ENCODE measurements around the gene SENP1.
"Not testable (repeated sequence)": the region's sequence is repeated elsewhere in the genome, so short reads cannot be mapped to it uniquely, and the experiment has no call there.

SENP1 gene

GRCh38 chr12:48119078-48119833, 13.4 kb upstream of the SENP1 start, which contains the start of gene PFKM:
PFKM (plus strand) TSS chr12:48119364; CDS start chr12:48122775, 3,411 bp downstream.
- H3K9me3 ChIP-seq (ENCODE audit: severe bottlenecking): no peaks in the 10 kb centered on the region
- H3K36me3 ChIP-seq: peaks cover 13% of the 10 kb centered on the region
- TF ChIP-seq CTCF (IDR thresholded peaks at IDR 0.05; ENCODE audit: low read depth, low read length): no peak
- H3K27ac ChIP-seq: peak within 1 kb of the TSS; percentile 71
- peak within 1 kb of the TSS; percentile 90 for H3K4me3 ChIP-seq (ENCODE audit: low read depth, low read length)
- peak; percentile 92 for DNase-seq
- no peaks in the 10 kb centered on the region for H3K27me3 ChIP-seq (ENCODE audit: insufficient read depth, low read depth, severe bottlenecking)

GRCh38 chr12:48118284-48118871, 12.5 kb upstream of the SENP1 start:
- H3K9me3 ChIP-seq (ENCODE audit: severe bottlenecking): no peaks in the 10 kb centered on the region
- no peaks in the 10 kb centered on the region for H3K27me3 ChIP-seq (ENCODE audit: insufficient read depth, low read depth, severe bottlenecking)
- H3K27ac ChIP-seq: no peak overlapping the region
- H3K4me3 ChIP-seq (ENCODE audit: low read depth, low read length): peak overlapping the region; percentile 90
- no peak for DNase-seq
- TF ChIP-seq CTCF (IDR thresholded peaks at IDR 0.05; ENCODE audit: low read depth, low read length): no peak
- H3K36me3 ChIP-seq: peaks cover 8% of the 10 kb centered on the region

- Histone ChIP-seq H3K36me3 (no peaks in the 10 kb centered on the region), H3K4me3 (ENCODE audit: low read depth, low read length) (no peak overlapping the region), H3K9me3 (ENCODE audit: severe bottlenecking) (no peaks in the 10 kb centered on the region), H3K27ac (no peak overlapping the region), H3K27me3 (ENCODE audit: insufficient read depth, low read depth, severe bottlenecking) (no peaks in the 10 kb centered on the region)
- TF ChIP-seq CTCF (IDR thresholded peaks at IDR 0.05; ENCODE audit: low read depth, low read length): no peak
- DNase-seq: no peak
Observed at GRCh38 chr12:48115957-48116356, 10.1 kb upstream of the SENP1 start.

- not testable (repeated sequence) for H3K27me3 ChIP-seq (ENCODE audit: insufficient read depth, low read depth, severe bottlenecking); H3K36me3 ChIP-seq; H3K27ac ChIP-seq; DNase-seq; H3K9me3 ChIP-seq (ENCODE audit: severe bottlenecking); H3K4me3 ChIP-seq (ENCODE audit: low read depth, low read length)
Observed at GRCh38 chr12:48111312-48111693, 5.4 kb upstream of the SENP1 start.

GRCh38 chr12:48110691-48111311, 4.9 kb upstream of the SENP1 start:
- H3K4me3 ChIP-seq (ENCODE audit: low read depth, low read length): no peak overlapping the region
- no peaks in the 10 kb centered on the region for H3K36me3 ChIP-seq
- no peak overlapping the region for H3K27ac ChIP-seq
- H3K27me3 ChIP-seq (ENCODE audit: insufficient read depth, low read depth, severe bottlenecking): no peaks in the 10 kb centered on the region
- H3K9me3 ChIP-seq (ENCODE audit: severe bottlenecking): no peaks in the 10 kb centered on the region
- no peak for TF ChIP-seq CTCF (IDR thresholded peaks at IDR 0.05; ENCODE audit: low read depth, low read length)
- no peak for DNase-seq

- Histone ChIP-seq H3K27ac (no peak overlapping the region), H3K27me3 (ENCODE audit: insufficient read depth, low read depth, severe bottlenecking) (no peaks in the 10 kb centered on the region), H3K9me3 (ENCODE audit: severe bottlenecking) (no peaks in the 10 kb centered on the region), H3K4me3 (ENCODE audit: low read depth, low read length) (no peak overlapping the region), H3K36me3 (peaks cover 4% of the 10 kb centered on the region; the same call in 1 of the 2 replicates)
- no peak for DNase-seq
- TF ChIP-seq CTCF (IDR thresholded peaks at IDR 0.05; ENCODE audit: low read depth, low read length): no peak
Observed at GRCh38 chr12:48109424-48109823, 3.5 kb upstream of the SENP1 start.
